GM18519 (cell line): ENCODE measurements around the gene PAM.
A peak's percentile ranks its signal among the peaks of the same experiment; 100 is the strongest.

Experiments
- ATAC-seq: cut with Tn5 transposase; IDR thresholded peaks from one replicate; pipeline ENCODE4 v1.9.1; 2021; ENCODE audit warnings: mild to moderate bottlenecking, moderate library complexity; ENCODE audit not compliant: unreplicated experiment, low FRiP score

PAM gene

DNA sequence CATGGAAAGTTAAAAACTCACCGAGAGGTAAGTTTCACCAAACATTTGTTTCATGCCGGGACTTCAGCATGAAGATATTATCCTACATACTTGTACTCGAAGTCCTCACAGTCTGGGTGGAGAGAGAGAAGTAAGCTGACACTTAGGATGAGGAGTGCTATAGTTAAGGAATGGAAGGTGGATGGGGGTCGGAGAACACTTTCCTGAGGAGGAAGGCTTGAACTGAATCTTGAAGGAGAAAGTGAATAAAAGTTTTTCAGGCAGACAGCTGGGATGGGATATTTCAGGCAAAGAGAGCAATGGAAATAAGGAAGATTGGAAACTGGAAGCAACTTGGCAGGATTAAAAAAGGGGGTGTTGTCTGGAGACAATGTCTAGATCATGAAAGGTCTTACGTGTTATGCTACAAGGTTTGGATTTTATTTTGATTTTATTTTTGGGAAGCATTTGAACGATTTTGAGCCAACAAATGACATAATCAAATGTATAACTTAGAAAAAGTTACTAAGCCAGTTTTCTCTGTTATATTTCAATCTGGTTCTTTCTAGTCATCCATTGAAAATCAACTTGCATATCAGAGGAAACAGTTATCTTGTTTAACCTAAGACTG, 167.1 kb downstream of the PAM start:
- no peak for ATAC-seq

DNA sequence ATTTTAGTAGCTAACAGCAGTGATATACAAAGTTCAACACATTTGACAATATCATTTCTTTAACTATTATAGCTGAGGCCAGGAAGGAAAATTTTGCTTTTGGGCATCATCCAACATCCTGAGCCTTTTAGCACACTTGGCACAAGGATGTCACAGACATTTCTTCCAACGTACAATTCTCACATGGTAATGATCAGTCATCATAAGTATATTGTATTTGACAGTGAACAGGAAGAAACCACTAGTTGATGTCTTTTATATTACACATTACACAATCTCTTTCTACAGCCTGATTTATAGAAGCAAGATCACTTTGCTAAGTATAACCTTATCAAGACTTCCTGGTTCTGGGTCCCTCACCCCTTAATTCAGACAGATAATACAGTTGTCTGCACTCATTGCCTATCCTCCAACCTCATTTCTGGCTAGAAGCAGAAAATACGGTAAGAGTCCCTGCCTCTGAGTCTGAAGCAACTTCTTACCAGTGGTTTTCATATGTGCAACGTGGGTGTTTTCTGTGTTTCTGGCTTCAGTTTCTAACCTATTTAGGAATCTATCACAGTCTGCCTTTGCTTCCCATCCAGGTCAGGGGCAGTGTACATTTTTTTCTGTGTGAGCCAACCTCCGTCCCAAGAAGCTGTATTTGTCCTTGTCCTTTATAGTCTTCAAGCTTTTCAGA, 167.8 kb downstream of the PAM start:
- ATAC-seq, result no peak

DNA sequence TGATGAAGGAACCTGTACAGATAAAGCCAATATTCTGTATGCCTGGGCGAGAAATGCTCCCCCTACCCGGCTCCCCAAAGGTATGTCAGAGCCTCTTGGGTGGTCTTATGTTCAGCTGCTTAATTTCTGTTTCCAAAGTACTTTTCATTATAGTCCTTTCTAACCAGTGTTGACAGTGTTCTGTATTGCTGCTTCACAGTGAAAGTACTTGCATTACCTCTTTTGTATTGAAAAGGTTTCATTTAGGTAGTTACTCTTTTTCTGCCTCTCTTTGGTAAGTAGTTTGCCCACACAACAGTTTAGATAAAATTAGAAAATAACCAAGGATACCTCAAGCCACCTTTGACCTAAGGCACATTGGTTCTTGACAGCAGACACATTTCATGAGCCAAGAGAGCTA, 169.9 kb downstream of the PAM start:
- no peak for ATAC-seq

DNA sequence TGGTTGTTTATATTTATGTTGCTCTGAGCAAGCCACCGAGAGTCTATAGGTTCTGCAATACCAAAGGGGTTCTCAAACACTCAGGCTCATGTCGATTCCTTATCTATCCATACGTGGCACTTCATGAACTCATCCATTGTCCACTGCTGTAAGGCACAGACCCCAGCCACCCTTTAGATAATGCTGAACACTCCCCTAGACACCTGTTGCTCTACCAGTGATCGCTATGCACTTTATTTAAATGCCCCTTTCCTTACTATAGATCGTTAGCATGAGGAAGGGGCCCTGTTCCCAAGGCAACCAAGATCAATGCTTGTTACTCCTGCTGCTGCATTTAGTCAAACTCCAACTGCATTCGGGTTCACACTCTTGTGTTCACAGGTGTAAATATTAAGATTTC, 171.9 kb downstream of the PAM start:
- no peak for ATAC-seq

DNA sequence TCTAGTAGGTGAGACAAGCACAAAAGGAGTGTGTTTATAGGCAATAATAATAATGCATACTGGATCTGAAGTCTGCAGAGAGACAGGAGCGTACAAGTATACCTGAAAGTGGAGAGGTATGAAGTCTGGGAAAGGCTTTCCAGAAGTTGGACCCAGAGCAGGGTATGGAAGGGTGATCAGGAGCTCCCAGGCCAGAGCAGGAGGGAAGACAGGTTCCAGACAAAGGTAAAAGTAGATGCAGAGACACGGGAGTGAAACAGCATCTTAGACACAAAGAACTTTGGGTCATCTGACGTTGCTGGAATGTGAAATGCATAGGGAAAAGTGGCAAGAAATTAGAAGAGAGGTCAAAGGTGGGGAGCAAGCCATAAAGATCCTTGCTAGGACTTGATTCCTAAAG, 175.1 kb downstream of the PAM start:
- no peak for ATAC-seq

DNA sequence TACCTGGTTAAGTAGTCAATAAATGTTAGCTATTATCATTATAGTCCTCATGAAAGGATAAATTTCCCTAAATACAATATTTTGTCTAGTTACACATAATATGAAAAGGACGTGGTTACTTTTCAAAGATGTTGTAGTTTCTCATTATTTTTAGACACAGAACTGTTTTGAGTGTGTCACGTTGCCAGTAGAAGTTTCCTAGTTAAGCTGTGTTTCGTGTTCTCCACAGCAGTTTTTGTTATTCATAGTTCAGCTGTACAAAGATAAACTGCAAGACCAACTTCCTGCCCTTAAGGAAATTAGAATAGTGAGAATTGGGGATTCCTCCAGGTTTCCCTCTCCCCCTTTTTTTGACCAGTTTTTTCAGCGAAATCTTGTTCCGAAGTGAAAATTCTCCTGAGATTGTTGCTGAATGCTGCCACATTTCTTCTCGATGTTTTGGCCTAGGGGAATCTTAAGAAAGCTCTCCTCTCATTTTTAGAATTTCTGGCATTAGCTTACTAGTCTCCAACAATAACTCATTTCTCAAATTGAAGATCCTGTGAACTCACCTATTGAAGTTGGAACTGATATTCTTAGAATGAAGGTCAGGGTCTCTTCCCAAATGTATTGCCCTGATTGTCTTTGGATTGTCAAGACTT, 176.1 kb downstream of the PAM start:
- ATAC-seq, result no peak

DNA sequence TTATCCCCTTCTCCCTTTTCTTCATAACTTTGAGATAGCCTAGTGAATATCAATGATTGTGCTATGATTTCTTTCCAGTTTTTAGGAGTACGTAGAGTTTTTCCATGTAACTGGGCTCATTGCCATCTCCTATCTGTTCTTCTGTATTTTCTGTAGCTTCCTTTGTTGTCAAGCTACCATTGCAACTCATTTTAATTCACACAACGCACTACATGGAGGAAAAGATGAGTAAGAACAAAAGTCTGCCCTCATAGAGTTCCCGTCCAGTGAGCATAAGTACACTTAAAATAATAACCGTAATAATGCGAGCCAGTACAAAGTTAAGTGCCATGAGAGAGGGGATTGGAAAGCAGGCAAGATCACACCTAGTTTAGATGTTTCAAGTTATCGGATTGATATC, 177.7 kb downstream of the PAM start:
- no peak for ATAC-seq

DNA sequence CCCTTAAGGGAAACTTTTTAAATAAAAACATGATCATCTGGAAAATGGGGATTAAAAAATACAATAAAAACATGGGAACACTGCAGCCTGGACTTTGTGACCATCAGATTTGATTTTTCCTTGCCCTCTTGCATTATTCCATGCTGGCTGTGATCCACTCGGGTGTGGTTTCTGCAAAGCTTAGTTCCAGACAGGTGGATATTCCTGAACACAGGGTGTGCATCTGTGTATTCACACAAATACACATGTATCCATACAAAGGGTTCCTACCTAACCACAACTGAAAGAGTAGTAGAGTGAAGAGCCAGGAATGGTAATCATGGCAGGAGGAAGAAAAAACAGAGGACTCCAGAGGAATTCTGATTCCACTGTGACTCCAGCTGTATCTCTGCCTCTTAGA, 178.2 kb downstream of the PAM start:
- no peak for ATAC-seq

DNA sequence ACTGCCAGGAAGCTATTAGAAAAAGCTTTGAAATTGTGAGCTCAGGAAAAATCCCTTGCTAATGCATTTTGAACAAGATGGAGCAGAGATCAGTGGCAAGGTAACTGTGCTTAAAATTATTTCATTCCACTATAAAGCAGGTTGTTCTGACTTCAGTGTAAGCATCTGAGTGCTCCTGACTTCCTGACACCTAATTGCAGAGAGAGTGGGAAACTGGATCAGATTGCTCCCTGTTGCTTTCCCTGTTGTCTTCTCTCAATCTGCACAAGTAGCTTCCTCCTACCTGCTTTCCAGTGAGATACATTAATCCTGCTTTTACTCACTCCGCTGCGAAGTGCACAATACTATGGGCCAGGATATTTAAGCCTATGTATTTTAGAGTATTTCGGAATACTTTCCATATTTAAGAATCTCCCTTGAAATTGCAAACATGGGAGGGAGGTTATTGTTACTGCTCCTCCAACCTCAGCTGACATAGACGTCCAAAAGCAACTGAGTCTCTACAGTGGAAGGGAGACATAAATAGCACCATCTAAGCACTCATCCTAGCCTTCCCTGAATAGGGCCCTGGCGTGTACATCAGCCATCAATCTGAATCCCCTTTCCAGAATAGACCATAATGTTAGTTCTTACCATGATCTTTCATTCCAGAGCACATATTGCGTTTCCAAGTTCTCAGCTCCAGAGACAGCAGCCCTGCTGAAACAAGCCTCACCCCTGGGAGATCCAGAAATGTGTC, 178.8 kb downstream of the PAM start:
- ATAC-seq, result no peak

DNA sequence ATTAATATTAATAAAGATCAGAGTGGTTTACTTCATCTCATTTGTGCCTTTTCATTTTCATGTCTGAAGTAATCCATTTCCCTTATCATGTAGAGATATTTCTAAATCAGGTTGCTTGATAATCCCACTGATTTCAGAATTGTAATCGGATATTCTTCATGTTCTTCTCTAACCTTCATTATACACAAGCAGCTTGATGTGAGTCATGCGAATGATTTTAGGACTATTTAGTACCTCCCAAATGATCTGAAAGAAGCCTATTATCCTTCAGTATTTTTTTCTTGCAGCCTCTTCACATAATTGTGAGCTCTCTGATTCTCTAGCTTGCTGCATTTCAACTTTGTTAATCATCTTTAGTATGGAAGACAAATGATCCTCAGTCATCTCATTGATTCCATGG, 182.8 kb downstream of the PAM start:
- no peak for ATAC-seq

DNA sequence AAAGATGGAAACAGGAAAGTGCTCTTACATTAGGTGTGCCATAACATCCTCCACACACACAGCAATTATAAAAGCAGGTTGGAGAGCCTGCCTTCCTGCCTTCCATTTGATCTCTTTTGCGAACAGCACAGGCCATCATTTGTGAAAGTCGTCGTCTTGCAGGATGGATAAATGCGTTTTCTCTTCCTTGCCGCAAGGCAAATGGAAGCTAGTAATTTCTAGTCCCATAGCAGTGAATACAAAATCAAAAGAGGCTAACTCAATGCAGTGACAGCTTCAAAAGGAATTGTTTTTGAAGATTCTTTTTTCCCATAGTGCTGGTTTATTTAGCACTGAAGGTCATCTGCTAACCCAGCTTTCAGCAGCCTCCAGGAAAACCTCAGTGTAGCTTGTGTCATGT, 186.0 kb downstream of the PAM start:
- no peak for ATAC-seq

DNA sequence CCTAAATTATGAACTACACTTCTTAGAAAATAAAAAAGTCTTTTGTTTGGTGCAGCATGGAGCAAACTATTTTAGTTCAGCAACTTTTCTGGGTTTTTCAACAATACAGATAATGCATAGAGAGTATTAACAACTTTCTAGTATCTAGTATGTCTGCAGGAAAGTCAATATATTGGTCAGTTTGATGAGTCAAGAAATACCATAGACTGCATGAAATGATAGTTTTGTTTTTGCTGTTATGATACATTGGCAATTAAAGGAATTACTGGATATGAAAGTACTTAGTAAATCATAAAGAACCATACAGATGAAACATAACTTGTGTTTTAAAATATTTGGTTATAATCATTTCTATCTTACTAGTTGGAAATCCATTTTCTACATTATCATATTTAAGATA, 191.3 kb downstream of the PAM start:
- ATAC-seq, result no peak

DNA sequence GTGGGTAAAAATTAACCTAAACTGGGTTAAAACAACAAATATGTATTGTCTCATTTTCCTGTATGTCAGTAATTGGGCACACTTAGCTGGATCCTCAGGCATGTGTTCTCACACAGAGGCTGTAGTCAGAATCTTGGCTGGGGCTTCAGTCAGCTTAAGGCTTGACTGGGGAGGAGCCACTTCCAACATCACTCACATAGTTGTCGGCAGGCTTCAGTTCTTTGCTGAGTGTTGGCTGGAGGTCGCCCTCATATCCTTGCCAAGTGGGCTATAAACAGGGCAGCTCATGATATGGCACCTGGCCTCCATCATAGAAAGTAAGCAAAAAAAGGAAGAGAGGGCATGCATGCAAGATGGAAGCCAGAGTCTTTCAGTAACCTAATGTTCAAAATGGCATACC, 191.9 kb downstream of the PAM start:
- ATAC-seq, result no peak

DNA sequence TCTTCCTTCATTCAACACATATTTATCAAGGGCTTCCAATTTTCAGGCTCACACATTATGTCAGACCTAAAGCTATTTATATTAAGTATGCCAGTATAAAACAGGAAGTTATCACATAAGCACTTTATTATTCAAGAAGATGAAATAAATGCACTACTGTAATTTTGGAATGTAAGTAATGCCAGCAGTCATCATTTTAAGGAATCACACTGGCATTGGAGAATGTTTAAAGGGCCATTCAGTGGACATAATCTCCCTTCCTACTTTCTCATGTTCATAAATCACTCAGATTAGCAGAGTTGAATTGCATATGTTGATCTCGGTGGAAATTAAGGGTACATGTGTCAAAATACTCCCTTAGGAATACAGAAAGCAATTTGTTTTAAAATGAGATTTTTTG, 200.4 kb downstream of the PAM start:
- no peak for ATAC-seq

DNA sequence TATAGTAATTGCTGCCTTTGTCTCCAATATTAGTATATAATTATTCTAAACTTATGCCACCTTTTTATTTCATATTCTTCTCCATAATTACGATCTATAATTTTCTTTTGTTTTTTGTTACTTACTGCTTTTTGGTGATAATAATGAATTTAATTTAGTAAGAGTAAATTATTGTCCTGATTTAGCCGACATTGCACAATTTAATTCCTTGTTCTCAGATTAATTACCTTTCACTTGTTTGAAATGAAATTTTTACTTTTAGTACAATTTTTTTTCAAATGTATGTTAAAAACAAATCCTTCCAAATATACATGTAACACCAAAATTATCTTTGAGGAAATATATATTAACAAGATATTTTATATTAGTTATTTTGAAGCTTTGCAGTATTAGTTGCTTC, 201.5 kb downstream of the PAM start:
- no peak for ATAC-seq

DNA sequence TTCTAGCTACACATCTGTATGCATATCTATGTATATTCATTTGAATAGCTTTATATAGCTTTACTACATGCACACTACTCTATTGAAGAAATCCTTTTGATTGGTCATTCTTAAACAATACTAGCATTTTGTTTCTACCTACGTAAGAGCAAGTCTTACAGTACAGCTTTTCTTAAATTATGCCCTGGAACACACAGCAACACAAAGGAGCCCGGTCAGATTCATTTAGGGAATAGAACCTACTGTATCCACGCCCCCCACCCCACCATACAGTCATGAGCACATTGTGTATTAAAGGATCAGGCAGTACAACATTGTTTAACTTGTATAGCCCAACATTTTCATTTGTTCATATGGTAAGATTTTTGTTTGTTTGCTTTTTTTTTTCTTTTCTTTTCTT, 202.0 kb downstream of the PAM start:
- ATAC-seq, result no peak

DNA sequence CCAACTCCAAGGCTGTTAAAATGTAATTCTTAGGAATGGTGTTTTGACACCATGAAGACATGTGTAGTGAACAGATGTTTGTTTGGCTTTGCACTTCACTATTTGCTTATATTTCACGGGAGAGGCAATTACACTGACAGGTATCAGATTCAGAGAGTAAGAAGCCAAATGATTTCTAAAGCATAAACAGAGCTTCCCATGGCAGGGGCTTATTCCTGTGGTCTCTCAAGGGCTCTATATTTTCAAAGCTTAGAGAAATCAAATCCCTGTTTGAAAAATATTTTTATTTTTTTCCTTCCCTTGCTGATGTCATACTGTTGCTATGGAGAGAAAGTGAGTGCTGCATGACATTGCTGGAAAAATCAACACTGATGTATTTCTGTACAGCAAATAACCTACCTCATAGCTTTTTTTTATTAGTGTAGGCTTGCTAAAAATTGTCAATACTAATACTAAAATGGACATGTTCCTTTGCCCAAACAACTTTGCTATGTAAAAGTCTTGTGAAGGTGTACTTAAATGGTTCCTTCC, 203.4 kb downstream of the PAM start:
- peak; percentile 9 for ATAC-seq

DNA sequence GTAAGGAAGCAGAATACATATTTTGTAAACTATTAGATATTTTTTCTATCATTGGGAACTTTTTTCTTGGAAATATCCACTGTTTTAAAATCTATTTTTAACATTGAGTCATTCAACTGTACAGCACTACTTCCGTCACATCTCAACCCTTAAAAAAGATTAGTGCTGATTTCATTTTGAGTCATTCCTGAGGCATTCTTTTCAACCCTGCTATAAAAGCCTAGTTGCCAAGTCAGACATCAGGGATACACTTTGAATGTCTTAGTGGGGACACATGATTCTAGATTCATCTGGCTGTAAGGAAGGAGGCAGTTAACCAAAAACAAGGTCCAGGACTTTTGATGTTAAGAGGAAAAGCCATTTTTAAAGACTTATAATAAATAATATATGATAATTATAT, 203.9 kb downstream of the PAM start:
- peak; percentile 85 for ATAC-seq

DNA sequence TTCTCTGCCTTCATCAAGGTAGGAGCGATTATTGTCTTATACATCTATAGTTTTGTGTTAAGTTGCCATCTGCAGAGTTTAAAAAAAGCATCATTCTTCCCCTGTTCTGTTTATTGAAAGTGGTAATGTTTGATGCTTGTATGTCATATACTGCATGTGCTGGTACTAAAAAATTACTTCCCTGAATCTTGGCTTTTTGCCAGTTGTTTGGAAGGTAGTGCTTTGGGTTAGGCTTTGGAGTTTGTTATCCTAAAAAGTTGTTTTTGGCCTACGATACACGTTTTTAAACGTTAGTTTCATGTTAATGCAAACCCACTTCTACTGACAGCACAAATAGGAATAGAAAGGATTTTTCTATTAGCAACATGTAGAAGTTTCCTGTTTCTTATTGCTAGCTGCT, 206.6 kb downstream of the PAM start:
- ATAC-seq, result no peak

DNA sequence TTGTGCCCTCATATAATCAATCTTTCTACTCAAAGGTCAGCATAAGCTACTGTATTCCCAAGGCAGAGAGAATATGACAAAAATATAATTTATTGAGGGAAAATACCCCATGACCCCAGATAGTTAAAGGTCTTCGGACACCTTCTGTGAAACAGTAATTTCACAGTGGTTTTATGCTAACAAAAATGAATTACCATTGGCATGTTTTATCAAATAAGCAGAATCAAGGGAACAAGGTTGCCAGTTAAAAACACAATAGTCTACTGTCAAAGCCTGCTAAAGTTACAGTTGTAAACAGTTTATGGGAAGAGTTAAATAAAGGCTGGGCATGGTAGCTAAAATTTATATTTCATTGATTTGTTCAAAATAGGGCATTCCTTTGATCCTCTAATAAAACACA, 210.5 kb downstream of the PAM start:
- ATAC-seq, result no peak

DNA sequence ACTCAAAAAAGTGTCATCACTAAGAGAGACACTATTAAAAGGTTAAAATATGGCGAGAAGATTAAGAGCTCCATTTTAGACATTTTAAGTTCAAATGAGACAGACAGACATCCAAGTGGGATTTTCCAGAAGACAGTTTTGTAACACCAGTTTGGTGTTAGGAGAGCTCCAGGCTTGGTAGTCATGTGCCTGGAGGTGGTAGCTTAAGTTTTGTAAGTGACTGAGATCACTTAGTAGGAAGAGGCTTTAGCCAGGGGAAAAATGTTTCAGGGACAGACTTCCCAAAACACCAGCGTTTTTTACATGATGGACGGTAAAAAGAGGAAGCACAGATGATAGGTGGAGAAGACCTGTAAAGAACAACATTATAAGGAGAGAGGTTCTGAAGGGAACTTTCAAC, 214.5 kb downstream of the PAM start:
- ATAC-seq, result no peak
